HG03460 (cell line): Measurements from ENCODE around the gene CAB39L.
"Not testable (repeated sequence)": the region's sequence is repeated elsewhere in the genome, so short reads cannot be mapped to it uniquely, and the experiment has no call there.

Experiments used
- ATAC-seq: cut with Tn5 transposase; IDR thresholded peaks from one replicate; pipeline ENCODE4 v1.9.1; 2021; ENCODE audit not compliant: unreplicated experiment

The CAB39L gene

GRCh38 chr13:49295244-49295643 is 148.6 kb downstream of the CAB39L start:
- no peak for ATAC-seq

- ATAC-seq = not testable (repeated sequence)
These were observed 149.1 kb downstream of the CAB39L start for GRCh38 chr13:49294723-49295122.

- ATAC-seq = no peak
These were observed 150.9 kb downstream of the CAB39L start for GRCh38 chr13:49292742-49293486.

GRCh38 chr13:49288458-49288857 is 155.4 kb downstream of the CAB39L start:
- no peak for ATAC-seq

GRCh38 chr13:49287995-49288394 is 155.9 kb downstream of the CAB39L start:
- ATAC-seq = no peak

GRCh38 chr13:49279885-49280284 is 164.0 kb downstream of the CAB39L start:
- ATAC-seq = no peak

- ATAC-seq = no peak
These were observed 164.8 kb downstream of the CAB39L start for GRCh38 chr13:49279112-49279511.

- ATAC-seq = no peak
These were observed 165.7 kb downstream of the CAB39L start for GRCh38 chr13:49278211-49278610.

GRCh38 chr13:49272296-49272695 is 171.6 kb downstream of the CAB39L start:
- no peak for ATAC-seq

- ATAC-seq = no peak
These were observed 172.6 kb downstream of the CAB39L start for GRCh38 chr13:49271264-49271663.

- ATAC-seq = no peak
These were observed 178.0 kb downstream of the CAB39L start for GRCh38 chr13:49265822-49266221.

GRCh38 chr13:49262634-49263033 is 181.2 kb downstream of the CAB39L start:
- no peak for ATAC-seq

- no peak for ATAC-seq
These were observed 184.3 kb downstream of the CAB39L start for GRCh38 chr13:49259586-49259985.
